MM.1S (cell line): ENCODE measurements around the gene DNAJB8.

Source experiments
- CTCF ChIP-seq: fragments of 300-600 bp; sonication (generic); IDR thresholded peaks from 2 replicates; pipeline ENCODE4 v1.5.1; 2016; ENCODE audit warnings: antibody characterized with exemption, low read length, mixed read lengths
- EZH2 ChIP-seq: fragments of 300-600 bp; sonication (generic); optimal IDR thresholded peaks from 2 replicates; pipeline ENCODE3; 2017; ENCODE audit warnings: low read depth, mild to moderate bottlenecking, antibody characterized with exemption, low read length, mixed read lengths

DNA sequence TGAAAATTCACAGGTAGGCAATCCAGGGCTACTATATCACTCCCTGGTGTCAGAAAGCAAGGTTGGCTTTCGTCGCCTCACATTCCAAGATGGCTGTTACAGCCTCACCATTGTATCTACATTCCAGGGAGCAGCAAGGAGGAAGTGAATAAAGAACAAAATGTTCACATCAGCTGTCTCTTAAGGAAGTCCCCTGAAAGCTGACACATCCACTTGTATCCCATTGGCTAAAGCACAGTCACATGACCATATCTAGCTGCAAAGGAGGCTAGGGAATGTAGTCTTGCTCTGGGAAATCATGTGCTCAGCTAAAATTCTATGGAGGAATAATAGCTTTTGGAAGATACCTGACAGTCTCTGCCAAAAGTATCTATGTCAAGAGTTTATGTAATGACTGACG is 39.1 kb upstream of the DNAJB8 start:
- no peak for TF ChIP-seq EZH2
- TF ChIP-seq CTCF = no peak
